ENCODE measurements around the gene RCOR1.

DNA sequence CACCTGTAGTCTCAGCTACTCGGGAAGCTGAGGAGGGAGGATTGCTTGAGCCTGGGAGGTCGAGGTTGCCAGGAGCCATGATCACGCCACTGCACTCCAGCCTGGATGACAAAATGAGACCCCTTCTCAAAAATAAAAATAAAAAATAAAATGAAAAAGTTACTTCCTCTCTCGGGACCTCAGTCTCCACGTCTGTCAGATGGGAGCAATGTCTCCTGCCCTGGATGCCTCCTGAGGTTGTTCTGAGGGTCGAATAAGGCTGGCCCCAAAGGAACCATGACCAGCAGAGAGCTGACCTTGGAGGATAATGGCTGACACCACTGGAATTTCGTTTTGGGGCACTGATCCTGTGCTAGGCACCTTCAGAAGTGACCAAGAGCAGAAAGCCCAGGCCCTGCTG is 13.6 kb upstream of the RCOR1 start:
- TF ChIP-seq, protein P1, sequence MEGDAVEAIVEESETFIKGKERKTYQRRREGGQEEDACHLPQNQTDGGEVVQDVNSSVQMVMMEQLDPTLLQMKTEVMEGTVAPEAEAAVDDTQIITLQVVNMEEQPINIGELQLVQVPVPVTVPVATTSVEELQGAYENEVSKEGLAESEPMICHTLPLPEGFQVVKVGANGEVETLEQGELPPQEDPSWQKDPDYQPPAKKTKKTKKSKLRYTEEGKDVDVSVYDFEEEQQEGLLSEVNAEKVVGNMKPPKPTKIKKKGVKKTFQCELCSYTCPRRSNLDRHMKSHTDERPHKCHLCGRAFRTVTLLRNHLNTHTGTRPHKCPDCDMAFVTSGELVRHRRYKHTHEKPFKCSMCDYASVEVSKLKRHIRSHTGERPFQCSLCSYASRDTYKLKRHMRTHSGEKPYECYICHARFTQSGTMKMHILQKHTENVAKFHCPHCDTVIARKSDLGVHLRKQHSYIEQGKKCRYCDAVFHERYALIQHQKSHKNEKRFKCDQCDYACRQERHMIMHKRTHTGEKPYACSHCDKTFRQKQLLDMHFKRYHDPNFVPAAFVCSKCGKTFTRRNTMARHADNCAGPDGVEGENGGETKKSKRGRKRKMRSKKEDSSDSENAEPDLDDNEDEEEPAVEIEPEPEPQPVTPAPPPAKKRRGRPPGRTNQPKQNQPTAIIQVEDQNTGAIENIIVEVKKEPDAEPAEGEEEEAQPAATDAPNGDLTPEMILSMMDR (optimal IDR thresholded peaks at IDR 0.05 in 1 of 3, IDR thresholded peaks at IDR 0.05 in 1 of 3, conservative IDR thresholded peaks at IDR 0.05 in 1 of 3; ENCODE audit: extremely low read depth in 1 of 3, insufficient read depth in 2 of 3, low read length in 3 of 3): no peak
- no peak for TF ChIP-seq EZH2 (IDR thresholded peaks at IDR 0.05; ENCODE audit: low read length)

Measured in keratinocyte (primary cell).